ENCODE measurements around the gene LLPH.

LLPH gene

GRCh38 chr12:66156654-66157053 is 26.1 kb upstream of the LLPH start:
- no peak overlapping the region for H3K4me3 ChIP-seq (ENCODE audit: control insufficient read depth, low read depth, low read length)
- no peak for DNase-seq (ENCODE audit: low read depth)
- TF ChIP-seq CTCF (IDR thresholded peaks at IDR 0.05; ENCODE audit: control insufficient read depth, insufficient read depth, low read depth, low read length, missing control alignments), result no peak

- no peak for DNase-seq (ENCODE audit: low read depth)
- TF ChIP-seq CTCF (IDR thresholded peaks at IDR 0.05; ENCODE audit: control insufficient read depth, insufficient read depth, low read depth, low read length, missing control alignments), result no peak
- H3K4me3 ChIP-seq (ENCODE audit: control insufficient read depth, low read depth, low read length), result no peak overlapping the region
Measured at GRCh38 chr12:66154776-66155175, 24.2 kb upstream of the LLPH start.

DNA sequence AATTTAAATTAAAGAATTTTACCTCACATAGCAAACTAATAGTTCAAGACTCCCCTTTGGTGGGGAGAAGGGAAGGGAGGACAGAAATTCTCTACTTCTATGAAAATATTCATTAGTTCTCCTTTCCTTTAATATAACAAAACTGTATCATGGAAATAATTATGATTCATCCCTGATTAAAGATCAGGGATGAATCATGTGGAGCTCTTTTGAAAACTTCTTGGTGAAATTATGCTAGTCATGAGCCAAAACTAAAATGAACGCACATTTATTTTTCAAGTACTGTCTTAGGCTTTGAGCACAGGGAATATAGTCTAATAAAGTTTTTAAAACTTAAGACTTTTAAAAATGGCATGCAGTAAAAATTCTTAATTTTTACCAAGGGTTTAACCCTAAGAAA is 22.2 kb upstream of the LLPH start:
- DNase-seq (ENCODE audit: low read depth), result peak; percentile 17
- H3K4me3 ChIP-seq (ENCODE audit: control insufficient read depth, low read depth, low read length), result no peak overlapping the region
- TF ChIP-seq CTCF (IDR thresholded peaks at IDR 0.05; ENCODE audit: control insufficient read depth, insufficient read depth, low read depth, low read length, missing control alignments), result no peak

DNA sequence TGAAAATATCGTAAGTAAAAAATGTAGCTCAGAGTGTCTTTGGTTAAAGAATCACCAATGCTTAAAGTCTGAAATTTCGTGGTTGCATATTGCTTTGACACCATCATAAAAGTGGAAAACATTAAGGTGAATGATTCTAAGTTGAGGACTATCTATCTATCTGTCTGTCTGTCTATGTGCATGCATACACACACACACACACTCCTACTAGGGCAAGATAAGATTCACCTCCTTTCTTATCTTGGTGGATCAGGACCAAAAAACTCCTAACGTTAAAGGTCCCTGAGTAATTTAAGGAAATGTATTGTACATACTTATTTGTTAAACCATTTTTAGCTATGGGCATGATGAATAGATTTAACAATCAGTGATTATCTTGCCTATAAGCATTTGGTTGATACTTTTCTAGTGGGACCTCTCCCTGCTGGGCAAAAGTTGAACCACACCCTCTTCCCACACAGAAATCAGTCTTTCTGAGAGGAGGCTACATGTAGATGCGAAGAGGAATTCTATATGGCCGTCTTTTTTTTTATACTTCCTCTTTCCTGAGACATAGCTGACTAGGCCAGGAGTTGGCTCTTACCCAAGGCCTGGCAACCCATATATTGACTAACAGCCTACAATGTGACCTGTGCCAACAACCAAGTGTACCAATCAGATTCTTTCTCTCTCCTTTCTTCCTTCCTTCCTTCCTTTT is 19.3 kb upstream of the LLPH start:
- no peak for DNase-seq (ENCODE audit: low read depth)
- no peak overlapping the region for H3K4me3 ChIP-seq (ENCODE audit: control insufficient read depth, low read depth, low read length)
- TF ChIP-seq CTCF (IDR thresholded peaks at IDR 0.05; ENCODE audit: control insufficient read depth, insufficient read depth, low read depth, low read length, missing control alignments), result peak; percentile 13

DNA sequence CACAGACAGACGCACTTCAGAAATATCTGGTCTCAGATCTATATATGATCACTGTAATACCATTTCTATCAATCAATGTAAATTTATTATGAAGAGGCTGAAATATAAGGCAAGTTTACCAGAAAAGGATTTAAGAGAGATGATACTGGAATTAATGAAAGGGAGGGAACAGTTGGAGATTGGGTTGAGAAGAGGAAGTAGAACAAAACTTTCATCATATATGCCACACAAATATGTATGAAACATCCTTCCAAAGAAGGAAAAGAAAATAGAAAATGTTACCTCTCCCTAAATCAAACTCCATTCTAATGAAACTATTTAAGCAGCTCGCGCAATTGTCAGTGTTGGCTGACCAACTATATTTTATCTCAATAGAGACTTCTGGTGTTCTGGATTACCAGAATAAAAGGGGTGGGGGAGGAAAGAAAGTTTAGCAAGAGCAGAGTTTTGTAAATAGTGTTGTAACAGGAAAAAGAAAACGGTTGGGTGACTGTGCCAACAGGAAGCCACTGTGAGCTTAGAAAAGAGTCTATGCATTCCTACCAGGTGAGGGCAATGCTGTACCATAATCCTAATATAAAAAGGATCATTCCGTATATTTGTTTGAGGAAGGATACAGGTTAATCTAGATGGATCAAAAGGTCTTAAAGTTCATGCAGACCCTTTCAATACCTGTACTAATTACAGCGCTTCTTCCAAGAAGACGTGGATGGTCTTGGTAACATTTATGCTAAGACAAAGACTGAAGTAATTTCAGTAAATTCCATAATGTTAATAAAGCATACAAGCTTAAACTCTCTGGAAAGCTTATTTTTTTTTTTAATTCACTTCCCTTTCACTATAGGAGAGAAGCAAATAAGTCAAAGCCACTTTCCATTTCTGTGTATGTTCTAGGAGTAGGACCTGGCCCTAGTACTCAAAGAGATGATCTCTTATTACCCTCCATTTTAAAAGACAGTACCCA is 14.5 kb upstream of the LLPH start:
- DNase-seq (ENCODE audit: low read depth), result peak; percentile 43
- TF ChIP-seq CTCF (IDR thresholded peaks at IDR 0.05; ENCODE audit: control insufficient read depth, insufficient read depth, low read depth, low read length, missing control alignments), result peak; percentile 58
- H3K4me3 ChIP-seq (ENCODE audit: control insufficient read depth, low read depth, low read length), result no peak overlapping the region

DNA sequence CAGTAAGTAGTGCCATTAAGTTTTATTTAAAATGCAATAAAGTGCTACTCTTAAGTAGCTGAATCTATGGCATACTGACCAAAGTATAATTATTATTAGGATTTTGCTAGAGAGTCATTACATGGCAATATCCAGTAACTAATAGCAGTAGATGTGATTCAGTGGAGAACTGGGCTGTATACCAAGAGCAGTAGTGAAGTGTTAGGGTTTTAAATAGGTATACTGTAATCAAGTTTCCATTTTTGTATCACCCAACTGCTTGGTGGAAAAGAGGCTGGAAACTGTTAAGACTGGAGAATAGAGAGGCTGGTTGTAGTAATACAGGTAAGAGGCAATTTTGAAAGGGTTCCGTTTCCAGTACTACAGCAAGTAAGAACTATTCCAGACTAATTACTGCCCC is 13.3 kb upstream of the LLPH start:
- H3K4me3 ChIP-seq (ENCODE audit: control insufficient read depth, low read depth, low read length), result no peak overlapping the region
- no peak for TF ChIP-seq CTCF (IDR thresholded peaks at IDR 0.05; ENCODE audit: control insufficient read depth, insufficient read depth, low read depth, low read length, missing control alignments)
- DNase-seq (ENCODE audit: low read depth), result no peak

All from AG09309 (cell line).